Nephron (organoid): Measurements from ENCODE around the gene ABTB2.

Experiments used
- H3K27ac Mint-ChIP-seq, 3 experiments: 2 replicates each; pipeline ENCODE4 v1.8.0; 2020; ENCODE audit warnings: mixed read lengths in 3 of 3, mild to moderate bottlenecking in 2 of 3, moderate library complexity in 1 of 3
- H3K27me3 Mint-ChIP-seq: 2 replicates; pipeline ENCODE4 v1.8.0; 2021; ENCODE audit warnings: low read depth, mild to moderate bottlenecking, moderate library complexity, mixed read lengths
- H3K36me3 Mint-ChIP-seq: 2 replicates; pipeline ENCODE4 v1.8.0; 2020; ENCODE audit warnings: low read depth, mixed read lengths
- H3K4me1 Mint-ChIP-seq: 2 replicates; pipeline ENCODE4 v1.8.0; 2020; ENCODE audit warnings: mixed read lengths
- H3K4me3 Mint-ChIP-seq, 3 experiments: 2 replicates each; pipeline ENCODE4 v1.8.0; 2020; ENCODE audit warnings: mild to moderate bottlenecking in 3 of 3, mixed read lengths in 3 of 3, moderate library complexity in 2 of 3
- H3K9me3 Mint-ChIP-seq: 2 replicates; pipeline ENCODE4 v1.8.0; 2020; ENCODE audit warnings: mixed read lengths
- TF ChIP-seq, protein P1 (sequence below), 3 experiments: fragments of 200-600 bp; sonication (generic); IDR thresholded peaks; one replicate each; pipeline ENCODE4 v1.5.0; 2021; ENCODE audit warnings: antibody characterized with exemption in 3 of 3; ENCODE audit not compliant: unreplicated experiment in 3 of 3

Gene ABTB2

DNA sequence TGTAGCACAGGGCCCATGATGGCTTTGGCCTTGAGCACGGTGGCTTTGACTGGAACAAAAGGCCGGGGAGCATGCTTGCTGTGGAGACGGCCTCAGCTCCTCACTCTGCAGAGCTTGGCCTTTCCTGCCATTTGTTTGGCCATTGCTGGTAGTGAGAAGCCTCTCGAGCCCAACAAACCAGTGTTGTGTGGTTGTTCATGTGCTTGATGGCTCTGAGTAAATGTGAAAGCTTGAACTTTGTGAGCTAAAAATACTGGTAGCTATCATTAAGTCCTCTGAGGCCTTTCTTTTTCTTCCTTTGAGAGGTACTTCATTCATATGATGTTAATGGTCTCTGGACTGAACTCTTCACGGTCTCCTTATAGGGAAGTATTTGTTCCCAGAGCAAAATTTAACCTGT is 212.7 kb downstream of the ABTB2 start:
- Mint-ChIP-seq H3K4me3 (no peak overlapping the region), H3K9me3 (no peaks in the 10 kb centered on the region), H3K4me1 (peaks cover 4% of the 10 kb centered on the region), H3K27ac (no peak overlapping the region), H3K36me3 (peaks cover 71% of the 10 kb centered on the region), H3K27me3 (no peaks in the 10 kb centered on the region)
- TF ChIP-seq, protein P1, sequence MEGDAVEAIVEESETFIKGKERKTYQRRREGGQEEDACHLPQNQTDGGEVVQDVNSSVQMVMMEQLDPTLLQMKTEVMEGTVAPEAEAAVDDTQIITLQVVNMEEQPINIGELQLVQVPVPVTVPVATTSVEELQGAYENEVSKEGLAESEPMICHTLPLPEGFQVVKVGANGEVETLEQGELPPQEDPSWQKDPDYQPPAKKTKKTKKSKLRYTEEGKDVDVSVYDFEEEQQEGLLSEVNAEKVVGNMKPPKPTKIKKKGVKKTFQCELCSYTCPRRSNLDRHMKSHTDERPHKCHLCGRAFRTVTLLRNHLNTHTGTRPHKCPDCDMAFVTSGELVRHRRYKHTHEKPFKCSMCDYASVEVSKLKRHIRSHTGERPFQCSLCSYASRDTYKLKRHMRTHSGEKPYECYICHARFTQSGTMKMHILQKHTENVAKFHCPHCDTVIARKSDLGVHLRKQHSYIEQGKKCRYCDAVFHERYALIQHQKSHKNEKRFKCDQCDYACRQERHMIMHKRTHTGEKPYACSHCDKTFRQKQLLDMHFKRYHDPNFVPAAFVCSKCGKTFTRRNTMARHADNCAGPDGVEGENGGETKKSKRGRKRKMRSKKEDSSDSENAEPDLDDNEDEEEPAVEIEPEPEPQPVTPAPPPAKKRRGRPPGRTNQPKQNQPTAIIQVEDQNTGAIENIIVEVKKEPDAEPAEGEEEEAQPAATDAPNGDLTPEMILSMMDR (IDR thresholded peaks at IDR 0.05; ENCODE audit: unreplicated experiment in 3 of 3) = no peak

DNA sequence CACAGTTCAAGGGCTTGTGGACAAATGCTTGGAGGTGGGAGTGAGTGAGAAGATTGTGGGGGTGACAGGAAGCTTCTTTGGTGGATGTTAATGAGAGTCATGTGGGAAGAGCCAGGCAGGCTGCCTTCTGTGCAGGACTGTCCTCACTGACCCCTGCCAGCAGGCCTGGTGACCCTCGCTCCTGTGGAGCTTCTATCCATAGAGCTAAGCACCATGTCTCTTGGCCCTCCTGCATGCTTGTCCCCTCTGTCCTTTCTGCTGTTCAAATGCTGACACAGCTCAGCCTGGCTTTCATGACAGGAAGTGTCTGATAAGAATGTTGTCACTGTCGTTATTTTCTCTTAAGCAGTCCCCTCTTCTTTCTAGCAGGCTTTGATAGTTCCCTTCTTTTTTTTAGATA is 214.8 kb downstream of the ABTB2 start:
- Mint-ChIP-seq H3K27ac (no peak overlapping the region), H3K27me3 (no peaks in the 10 kb centered on the region), H3K4me3 (no peak overlapping the region), H3K4me1 (no peaks in the 10 kb centered on the region), H3K9me3 (no peaks in the 10 kb centered on the region), H3K36me3 (peaks cover 77% of the 10 kb centered on the region)
- TF ChIP-seq, protein P1 (IDR thresholded peaks at IDR 0.05; ENCODE audit: unreplicated experiment in 3 of 3) = no peak

DNA sequence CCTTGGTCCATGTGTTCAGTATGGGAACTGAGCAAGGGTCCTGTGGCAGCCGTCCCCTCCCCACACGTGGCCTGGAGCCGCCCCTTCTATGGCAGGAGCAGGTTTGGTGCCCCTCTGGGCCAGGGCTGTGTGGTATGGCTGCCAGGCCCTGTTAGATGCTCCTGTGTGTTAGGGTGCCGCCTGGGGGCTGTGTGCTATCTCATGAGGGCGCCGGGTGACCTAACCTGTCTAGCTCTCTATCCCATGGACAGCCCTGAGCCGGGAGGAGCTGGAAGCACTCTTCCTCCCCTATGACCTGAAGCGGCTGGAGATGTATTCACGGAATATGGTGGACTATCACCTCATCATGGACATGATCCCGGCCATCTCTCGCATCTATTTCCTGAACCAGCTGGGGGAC is 217.7 kb downstream of the ABTB2 start:
- no peaks in the 10 kb centered on the region for H3K4me1 Mint-ChIP-seq
- H3K36me3 Mint-ChIP-seq = peaks cover 77% of the 10 kb centered on the region
- H3K27me3 Mint-ChIP-seq = no peaks in the 10 kb centered on the region
- TF ChIP-seq, protein P1 (IDR thresholded peaks at IDR 0.05; ENCODE audit: unreplicated experiment in 3 of 3) = no peak
- no peak overlapping the region for H3K4me3 Mint-ChIP-seq
- no peak overlapping the region for H3K27ac Mint-ChIP-seq
- no peaks in the 10 kb centered on the region for H3K9me3 Mint-ChIP-seq

DNA sequence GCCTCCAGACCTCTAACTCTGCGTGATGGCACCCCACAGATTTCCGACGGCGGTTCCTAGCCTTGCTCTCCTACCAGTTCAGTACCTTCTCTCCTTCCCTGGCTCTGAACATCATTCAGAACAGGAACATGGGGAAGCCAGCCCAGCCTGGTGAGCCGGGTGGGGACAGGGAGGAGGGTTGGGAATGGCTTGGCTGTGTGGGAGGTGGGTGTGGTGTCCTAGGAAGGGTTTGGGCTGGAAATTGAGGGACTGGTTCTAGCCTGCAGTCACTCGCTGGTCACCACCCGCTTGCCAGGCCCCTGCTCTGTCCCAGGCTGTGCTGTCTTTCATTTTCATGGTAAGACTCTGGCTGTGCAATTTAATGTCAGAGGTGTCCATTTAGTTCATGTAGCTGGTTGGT is 218.5 kb downstream of the ABTB2 start:
- TF ChIP-seq, protein P1 (IDR thresholded peaks at IDR 0.05; ENCODE audit: unreplicated experiment in 3 of 3) = no peak
- no peaks in the 10 kb centered on the region for H3K27me3 Mint-ChIP-seq
- no peak overlapping the region for H3K27ac Mint-ChIP-seq
- H3K9me3 Mint-ChIP-seq = no peaks in the 10 kb centered on the region
- H3K4me3 Mint-ChIP-seq = no peak overlapping the region
- no peaks in the 10 kb centered on the region for H3K4me1 Mint-ChIP-seq
- H3K36me3 Mint-ChIP-seq = peaks cover 73% of the 10 kb centered on the region

DNA sequence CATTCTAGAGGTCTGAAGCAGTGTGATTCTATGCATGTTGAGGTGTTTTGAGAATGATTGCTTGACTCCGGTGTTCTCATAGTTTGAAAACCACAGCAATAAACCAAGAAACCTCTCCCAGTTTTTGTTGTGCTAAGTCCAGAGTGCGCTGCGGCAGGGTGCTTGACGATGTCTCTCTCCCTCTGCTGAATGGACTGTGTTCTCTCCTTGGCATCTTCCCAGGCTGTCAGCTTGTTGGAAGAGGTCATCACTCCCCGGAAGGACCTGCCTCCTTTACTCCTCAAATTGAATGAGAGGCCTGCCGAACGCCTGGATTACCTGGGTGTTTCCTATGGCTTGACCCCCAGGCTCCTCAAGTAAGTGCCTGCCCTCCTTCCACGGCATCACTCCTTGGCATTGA is 221.4 kb downstream of the ABTB2 start:
- TF ChIP-seq, protein P1 (IDR thresholded peaks at IDR 0.05; ENCODE audit: unreplicated experiment in 3 of 3) = no peak
- H3K27ac Mint-ChIP-seq = no peak overlapping the region
- H3K27me3 Mint-ChIP-seq = no peaks in the 10 kb centered on the region
- no peaks in the 10 kb centered on the region for H3K4me1 Mint-ChIP-seq
- H3K4me3 Mint-ChIP-seq = no peak overlapping the region
- no peaks in the 10 kb centered on the region for H3K9me3 Mint-ChIP-seq
- peaks cover 65% of the 10 kb centered on the region for H3K36me3 Mint-ChIP-seq

DNA sequence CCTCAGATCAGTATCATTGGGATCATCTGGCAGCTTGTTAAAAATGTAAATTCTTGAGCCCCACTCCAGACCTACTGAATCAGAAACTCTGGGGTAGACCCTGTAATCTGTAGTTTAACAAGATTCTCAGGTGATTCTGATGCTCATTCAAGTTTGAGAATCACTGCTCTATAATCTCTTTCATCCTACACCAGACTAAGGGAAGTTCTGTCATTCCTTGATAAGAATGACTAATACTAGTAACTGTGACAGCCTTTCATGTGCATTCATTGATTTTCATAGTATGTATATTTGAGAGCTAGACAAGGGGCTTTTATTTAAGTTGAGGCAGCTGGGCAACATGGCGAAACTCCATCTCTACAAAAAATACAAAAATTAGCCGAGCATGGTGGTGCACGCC is 222.4 kb downstream of the ABTB2 start:
- H3K4me1 Mint-ChIP-seq = no peaks in the 10 kb centered on the region
- H3K4me3 Mint-ChIP-seq = no peak overlapping the region
- no peaks in the 10 kb centered on the region for H3K27me3 Mint-ChIP-seq
- no peak overlapping the region for H3K27ac Mint-ChIP-seq
- TF ChIP-seq, protein P1 (IDR thresholded peaks at IDR 0.05; ENCODE audit: unreplicated experiment in 3 of 3) = no peak
- no peaks in the 10 kb centered on the region for H3K9me3 Mint-ChIP-seq
- H3K36me3 Mint-ChIP-seq = peaks cover 65% of the 10 kb centered on the region
